NCI-H774 (cell line): ENCODE results near the gene CFAP210.

Experiments used
- DNase-seq: peaks from one replicate; lab custom pipeline; 2025; lab: John Stamatoyannopoulos, UW

Gene CFAP210, protein sequence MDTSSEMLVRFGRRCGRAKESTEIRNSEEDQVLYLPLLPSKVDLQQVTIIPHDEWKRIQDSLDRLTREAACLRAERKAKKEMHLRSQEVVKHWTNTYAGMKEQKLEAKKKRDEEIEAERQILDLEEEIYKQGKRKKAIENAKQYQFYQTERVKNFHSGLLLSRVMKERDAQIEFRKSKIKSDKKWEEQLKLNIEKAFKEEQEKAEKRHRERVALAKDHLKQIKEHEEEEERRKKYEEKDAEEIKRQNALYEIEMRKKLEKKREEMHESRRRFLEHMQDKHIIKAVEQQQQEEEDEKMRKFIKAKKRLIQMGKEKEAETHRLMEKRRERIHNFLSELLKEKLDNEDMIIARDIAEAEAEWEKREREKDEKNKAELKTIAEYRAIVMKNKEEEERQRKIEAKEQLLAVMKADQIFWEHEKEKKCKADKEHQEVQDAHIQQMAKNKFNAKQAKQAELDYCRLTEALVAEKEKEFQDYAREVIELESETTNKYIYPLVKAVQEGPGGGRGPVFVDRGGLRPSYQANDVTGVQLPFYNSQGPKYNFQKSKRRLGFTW

DNA sequence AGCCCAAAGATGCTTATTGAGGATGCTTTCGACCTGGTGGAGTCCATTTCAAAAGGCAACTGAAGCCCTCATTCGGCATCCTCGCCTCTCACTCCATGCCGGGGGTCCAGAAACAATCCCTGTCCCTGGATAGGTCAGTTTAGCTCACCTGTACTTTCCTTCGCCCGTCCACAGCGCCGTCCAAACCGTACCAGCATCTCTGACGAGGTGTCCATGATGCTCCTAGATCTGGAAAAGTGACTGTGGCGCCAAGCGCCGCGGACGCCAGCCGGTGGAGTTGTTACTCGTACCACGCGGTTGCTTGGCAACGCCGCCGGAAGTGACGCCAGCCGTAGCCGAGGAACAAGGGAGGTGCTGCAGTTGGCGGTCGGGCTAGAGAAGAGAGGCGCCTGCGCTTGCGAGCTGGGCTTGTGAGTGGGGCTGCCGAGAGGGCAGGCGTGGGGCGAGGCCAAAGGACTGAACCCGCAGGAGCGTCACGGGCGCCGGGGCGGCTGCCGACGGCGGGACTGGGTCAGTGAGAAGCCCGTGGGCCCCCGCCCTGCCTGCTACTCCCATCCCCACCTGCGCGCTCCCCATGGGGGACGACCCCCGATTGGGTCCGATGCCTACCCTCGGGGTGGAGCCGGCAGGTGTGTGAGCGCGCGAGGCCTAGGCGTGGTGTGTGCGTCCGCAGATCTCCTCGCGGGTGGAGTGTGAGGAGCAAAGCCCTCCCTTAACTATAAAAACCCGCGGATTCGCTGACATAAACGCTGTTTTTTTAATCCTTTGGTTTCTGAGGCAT lies at the start of gene CFAP210, which contains the start of gene PHOSPHO2:
Gene CFAP210 (minus strand): TSS at position 293 of the 781 bp plus-strand sequence. CDS start 78 bp downstream, at position 215.
Gene PHOSPHO2 (plus strand): TSS at position 357 of the 781 bp plus-strand sequence. CDS start 6,503 bp downstream, outside the sequence.
- DNase-seq = peak; percentile 96

DNA sequence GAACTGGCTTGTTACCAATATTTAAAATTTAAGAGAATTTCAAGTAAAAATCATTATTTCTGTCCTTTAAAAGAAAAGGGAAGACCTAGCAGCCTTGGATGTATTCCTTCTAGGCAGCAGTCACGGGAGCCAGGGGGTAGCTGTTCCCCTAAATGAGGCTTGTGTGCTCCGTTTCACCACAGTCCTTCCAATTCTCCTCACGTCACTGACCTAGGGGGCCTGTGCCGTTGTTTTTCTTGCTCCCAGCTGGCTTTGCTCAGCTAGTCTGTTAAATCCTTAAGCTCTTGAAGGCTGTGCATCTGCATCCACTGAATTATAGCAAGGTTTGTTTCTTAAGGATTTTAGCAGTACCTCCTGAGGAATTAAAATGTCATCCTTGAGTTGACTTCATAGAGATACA lies 49.3 kb upstream of the CFAP210 start:
- no peak for DNase-seq

DNA sequence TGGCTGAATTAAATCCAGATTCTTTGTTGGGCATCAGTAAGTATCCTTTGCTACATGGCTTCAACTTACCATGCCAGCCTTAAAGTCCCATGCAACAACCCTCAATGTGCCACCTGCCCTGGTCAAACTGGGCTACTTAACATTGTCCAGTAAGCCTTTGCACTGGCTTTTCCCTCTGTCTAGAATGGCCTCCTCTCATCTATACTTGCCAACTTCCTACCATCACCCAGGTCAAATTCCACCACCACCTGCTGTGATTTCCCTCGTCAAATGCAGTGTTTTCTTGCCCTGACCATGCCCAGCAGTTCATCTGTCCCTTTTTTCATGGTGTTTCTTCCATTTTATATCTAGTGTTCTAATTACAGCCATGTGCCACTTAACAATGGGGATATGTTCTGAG lies 45.1 kb upstream of the CFAP210 start:
- DNase-seq = no peak

DNA sequence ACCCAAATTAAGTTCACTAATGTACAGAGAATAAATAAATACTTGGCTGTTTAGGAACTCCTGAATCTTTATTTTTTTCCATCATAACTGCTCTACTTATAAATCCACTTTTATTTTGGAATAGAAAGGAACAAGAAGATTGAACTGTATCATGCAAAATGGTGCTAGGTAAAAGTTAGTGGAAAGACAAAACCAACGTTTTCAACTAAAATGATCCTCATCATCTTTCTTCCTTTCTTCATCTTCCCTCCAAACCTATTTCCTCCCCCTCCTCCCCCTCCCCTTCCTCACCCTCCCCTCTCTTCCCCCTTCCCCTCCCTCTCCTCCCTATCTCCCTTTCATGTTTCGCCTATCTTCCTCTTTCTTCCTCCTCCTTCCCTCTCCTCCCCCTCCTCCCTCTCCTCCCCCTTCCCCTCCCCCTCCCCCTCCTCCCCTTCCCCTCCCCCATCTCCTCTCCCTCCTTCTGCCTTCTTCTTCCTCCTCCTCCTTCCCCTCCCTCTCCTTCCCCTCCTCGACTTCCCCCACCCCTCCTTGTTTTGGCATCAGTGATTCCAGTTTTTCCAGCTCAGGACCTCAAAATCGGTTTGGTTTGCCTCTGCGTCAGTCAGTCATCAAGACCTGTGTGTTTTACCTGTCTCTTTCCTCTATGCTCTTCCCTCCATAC lies 44.5 kb upstream of the CFAP210 start:
- no peak for DNase-seq

DNA sequence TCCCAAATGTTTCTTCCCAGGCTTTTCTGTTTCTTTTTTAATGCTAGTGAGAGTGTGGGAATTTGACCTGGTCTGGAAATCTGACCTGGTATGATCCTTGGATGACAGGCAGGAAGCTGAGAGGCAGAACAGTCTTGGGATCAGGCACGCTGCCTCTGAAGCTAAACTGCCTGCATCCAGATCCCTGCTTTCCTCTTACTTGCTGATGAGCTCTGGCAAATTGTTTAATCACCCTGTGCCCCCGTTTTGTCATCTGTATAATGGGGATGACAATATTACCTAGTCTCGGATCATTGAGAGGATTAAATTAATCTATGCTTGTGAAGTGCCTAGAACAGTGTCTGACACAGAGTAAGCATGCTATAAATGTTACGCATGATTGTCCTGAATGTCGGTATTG lies 42.7 kb upstream of the CFAP210 start:
- DNase-seq = no peak

DNA sequence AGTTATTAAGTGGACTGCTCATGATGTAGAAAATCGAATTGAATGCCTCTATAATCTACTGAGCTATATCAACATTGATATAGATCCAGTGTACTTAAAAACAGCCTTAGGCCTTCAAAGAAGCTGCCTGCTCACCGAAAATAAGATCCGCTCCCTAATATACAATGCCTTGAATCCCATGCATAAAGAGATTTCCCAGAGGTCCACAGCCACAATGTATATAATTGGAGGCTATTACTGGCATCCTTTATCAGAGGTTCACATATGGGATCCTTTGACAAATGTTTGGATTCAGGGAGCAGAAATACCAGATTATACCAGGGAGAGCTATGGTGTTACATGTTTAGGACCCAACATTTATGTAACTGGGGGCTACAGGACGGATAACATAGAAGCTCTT lies 41.4 kb upstream of the CFAP210 start:
- no peak for DNase-seq

DNA sequence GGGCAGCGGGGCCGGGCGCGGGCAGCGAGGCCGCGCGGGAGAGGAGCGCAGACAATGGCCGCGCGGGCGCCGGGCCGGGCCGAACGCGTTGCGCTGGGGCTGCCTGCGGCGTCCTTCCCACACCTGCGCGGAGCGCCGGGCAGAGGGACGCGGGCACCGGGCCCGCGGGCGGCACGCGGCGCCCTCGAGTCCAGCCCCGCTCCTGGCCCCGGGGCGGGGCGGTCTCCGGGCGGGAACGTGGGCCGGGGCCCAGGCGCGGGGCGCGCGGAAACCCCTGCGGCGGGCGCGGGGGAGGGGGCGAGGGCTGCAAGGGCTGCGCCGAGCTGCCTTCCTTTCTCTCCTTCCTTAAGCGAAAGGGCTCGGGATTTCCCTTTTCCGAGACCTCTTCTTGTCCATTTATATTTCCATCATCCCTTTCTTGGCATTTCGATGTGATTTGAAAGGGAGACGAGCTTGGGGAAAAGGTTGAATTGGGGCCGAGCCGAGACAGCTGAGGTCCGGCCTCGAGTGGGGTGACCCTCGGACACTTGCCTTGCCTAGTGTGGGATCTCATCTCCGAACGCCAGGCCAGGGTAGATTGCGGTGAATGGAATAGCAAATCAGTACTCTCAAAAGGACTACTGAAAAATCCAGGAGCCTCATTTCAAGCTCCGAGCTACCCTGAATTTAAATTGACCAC lies 40.1 kb upstream of the CFAP210 start:
- DNase-seq = no peak

DNA sequence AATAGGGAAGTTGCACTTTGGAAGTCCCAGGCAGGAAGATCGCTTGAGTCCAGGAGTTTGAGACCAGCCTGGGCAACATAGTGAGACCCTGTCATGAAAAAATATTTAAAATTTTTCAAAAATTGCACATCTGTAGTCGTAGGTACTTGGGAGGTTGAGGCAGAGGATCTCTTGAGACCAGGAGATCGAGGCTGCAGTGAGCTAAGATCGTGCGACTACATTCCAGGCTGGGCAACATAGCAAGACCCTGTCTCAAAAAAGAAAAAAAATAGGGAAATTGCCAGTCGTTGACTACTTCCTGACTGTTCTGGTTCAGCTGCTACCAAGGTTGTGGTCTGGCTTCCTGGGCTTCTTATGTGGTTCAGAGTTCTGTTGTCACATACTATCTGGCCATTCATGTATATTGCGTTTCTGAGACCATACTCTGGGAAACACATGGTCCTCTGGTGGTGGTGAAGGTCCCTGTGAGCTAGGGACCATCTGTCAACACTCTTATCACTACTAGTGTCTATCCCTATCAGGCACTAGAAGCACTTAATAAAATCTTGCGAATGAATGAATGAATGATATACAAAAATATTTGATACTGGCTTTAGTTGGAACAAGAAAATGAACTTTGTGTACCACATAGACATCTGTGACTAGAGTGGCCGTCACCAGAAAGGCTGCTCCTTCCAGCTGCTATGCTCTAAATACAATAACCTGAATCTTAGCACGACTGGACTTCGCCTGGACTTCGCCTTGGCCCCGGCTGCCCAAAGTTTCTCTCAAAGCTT lies 38.6 kb upstream of the CFAP210 start:
- no peak for DNase-seq

DNA sequence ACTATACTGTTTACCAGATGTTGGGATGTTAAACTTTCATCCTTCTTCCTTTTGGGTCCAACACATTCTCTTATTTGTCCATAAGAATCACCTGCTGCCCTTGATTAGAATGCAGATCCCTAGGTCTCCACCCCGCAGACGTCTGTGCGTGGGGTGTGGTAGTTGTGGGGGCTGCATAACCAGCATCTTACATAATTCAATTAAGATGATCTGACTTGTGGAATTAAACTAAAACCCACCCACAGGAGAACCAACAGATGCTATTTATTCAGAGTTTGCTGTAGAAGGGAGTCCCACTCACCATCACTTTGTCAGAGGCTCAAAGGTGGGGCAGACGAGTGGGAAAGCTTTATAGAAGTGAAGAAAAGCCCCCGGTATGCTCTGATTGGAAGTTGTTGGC lies 37.9 kb upstream of the CFAP210 start:
- DNase-seq = no peak

DNA sequence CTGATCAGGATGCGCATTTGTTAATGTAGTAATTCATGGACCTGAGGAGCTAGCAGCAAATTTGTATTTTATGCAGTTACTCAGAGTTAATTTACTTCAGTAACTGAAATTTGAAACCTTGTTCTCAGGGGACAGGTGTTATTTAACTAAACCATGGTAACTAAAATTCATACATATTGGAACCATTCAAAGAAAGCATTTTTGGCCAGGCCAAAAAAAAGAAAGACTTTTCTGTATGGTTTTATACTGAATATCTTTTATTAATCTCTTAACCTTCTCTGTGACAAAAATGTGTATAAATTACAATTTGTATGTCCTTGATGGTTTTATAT lies 35.0 kb upstream of the CFAP210 start:
- no peak for DNase-seq

DNA sequence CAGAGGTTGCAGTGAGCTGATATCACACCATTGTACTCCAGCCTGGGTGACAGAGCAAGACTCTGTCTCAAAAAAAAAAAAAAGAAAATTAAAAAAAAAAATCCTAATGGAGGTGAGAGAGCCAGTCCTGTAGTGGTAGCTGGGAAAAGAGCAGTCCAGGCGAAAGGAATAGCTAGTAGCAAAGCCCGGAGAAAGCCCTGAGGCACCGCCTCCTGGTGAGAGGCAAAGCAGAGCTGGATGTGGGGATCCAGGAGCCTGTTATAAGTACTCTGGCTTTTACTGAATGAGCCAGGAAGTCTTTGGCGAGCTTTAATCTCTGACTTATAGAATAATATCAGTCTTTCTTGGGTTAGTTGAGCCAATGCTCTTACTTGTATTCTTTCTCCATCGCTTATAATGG lies 32.9 kb upstream of the CFAP210 start:
- DNase-seq = no peak

DNA sequence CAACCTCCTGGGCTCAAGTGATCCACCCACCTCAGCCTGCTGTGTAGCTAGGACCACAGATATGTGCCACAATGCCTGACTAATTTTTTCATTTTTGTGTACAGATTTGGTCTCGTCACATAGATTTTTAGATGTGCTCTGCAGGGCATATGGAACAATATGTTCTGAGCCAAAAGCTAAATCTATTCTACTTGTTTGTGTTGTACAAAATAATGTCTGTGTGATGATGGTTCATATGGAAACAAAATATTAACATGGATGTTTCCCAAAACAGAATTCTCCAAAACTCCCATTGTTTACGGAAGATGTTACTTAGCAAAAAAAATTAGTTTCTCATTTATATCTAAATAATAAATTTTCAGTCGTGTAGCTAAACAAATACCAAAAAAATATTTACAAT lies 26.8 kb upstream of the CFAP210 start:
- DNase-seq = no peak

DNA sequence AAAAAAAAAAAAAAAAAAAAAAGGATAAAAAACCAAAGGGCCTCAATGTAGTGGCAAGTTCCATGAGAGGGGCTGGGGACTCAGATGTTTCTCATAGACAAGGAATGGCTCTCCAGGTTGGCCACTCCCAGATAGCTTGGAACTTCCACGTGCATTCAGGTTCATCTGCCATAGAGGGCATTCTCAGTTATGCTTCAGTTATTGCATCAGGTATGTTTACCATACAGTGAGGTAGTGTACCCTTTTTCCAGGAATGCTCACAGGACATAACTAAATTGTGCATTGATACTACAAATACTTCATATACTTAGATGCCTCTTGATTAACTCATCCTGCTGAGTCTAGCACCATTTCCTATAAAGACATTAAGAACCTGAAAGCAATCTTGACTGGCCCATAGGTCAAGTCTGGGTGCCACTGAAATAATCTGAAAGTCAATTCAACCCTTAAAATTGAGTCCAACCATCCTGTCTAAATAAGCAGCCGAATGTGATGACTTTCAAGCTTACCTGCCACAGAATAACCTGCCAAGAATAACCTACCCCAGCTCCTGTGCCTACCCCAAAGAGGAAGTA lies 24.8 kb upstream of the CFAP210 start:
- no peak for DNase-seq

DNA sequence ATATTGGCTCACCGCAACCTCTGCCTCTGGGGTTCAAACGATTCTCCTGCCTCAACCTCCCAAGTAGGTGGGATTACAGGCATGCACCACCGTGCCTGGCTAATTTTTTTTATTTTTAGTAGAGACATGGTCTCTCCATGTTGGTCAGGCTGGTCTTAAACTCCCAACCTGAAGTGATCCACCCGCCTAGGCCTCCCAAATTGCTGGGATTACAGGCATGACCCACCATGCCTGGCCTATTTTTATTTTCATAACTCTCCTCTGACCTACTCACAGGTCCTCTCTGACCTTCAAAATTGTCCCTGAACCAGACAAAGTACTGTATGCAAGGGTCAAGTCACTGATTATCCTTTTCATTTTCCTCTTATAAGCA lies 23.5 kb upstream of the CFAP210 start:
- no peak for DNase-seq

DNA sequence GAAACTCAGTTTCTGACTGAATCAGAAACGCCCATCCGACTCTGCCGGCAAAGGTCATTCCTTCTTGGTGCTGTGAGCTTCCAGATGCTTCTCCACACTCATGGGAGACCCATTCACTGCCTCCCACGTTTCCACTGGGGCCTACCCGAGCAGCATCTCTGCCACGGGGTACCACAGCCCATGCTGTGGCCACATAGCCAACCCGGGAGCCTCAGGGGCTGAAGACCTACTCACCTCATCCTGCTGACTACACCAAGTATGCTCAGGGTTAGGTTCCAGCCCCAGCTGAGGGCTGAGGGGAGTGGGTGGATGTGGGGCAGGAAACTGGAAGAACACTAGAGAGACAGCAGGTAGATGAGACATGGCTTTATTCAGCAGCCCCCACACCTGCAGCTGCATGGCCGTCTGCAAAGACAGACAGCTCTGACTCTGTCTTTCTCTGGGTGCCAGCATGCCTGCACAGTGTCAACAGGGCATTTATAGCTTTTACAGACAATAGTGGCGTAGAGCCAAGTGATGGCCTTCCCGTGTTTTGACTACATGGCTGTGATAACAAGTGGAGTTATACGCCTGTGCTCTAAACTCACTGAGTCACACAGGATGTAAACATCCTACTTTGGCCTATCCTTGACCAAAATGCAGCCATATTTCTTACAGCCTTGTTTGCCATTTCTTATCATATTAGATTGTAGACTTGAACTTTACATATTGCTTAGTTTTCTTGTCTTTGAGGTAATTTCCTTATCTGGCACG lies 22.9 kb upstream of the CFAP210 start:
- no peak for DNase-seq

DNA sequence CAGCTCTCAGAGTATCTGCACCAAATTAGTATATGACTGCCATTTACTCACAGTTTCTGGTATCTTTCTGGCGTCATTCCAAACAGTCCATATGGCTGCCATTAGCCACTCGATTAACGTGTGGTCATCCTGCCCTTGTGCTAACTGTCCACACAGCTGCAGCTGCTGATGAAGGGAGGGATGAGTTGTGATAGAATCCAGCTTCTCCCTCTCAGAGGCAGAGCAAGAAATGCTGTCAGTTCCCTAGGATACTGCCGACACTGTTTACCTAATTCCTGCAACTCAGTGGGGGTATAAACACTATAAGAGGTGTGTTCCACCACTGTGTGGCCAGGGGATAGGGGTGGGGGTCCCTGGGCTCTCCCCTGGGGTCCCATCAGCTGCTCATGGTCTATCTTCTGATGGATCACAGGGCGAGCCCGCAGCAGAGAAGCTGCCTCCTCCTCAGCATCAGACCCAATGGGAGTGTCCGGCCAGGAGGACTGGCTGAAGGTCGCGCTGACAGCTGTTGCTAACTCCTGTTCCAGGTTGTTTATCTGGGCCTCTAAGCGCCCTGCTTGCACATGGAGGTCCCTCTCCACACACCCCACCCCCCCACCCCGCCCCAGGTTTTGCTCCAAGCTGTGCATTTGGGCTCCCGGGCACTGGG lies 22.2 kb upstream of the CFAP210 start:
- peak; percentile 29 for DNase-seq

DNA sequence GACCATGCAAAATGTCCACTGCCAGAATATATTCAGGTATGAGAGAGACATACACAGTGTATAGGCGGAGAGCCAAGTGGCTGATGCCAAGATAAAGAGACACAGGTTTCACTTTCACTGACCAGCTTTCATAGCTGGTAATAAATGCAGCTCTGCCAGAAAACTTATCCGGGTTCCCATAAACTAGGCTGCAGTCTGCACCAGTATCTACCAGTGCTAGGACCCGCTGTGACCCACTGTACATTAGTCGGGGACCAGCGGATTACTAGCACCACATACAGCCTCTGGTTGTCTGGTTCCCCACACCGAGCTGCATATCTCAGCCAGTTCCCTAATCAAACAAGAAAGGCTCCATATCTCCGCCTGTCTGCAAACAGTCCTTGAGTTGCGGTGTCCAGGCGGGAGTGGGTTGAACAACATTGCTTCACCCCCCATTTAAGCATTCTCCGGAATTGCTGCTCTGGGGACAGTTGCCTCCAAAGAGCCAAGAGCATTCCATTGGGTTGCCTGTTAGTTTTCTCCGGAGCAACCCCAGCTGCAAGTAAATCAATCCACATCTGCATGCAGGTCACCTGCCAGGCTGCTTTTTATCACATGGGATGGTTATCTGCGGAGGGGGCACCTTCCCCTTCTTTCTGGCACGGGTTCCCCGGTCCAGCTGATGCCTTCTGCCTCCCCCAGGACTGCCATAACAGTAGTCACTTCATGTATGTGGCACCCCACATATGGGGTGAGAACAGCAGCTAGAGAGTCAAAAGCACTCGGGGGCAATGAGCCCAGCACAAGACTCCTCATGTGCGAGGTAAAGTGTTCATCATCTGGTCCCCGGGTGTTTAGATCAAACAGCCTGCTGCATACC lies 21.4 kb upstream of the CFAP210 start:
- peak; percentile 7 for DNase-seq

DNA sequence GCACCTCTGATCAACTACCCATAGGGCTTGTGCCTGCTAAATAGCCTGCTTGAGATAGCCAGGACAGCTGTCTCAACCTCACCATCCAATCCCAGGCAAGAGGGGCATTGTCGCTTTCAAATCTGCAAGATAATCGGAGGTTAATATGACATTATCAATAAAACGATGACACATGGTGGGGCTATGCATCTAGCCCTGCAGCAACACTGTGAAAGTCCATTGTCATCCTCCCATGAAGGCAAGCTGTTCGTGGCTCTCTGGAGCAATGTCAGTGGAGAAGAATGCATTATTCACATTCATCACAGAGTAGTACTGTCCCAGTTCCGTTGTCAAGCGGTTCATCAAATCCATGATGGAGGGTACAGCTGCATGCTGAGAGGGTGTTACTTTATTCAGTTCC lies 20.5 kb upstream of the CFAP210 start:
- DNase-seq = no peak

DNA sequence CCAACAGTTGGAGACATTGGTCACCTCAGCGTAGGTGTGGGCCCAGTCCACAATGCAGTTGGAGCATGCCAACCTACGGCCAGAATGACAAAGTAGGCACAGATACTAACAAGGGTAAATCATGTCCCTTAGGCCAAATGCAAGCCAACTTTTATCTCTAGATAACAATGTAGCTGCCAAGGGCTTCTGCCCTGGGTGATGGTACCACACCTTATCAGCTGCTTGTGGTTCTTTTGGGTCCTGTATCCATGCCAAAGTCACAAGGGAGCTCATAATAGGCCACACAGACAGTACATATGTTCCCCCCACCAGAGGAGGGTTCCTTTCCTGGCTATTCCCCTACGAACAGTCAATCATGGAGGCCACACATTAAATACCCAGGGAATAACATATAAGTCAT lies 19.1 kb upstream of the CFAP210 start:
- DNase-seq = no peak
